ENCODE data around the gene RNF227.

The RNF227 gene

GRCh38 chr17:7929158-7930023 lies 13.3 kb upstream of the RNF227 start, which contains the start of gene KCNAB3:
Gene KCNAB3, minus strand, starts transcription at chr17:7929856. Its CDS starts 421 bp downstream, at chr17:7929435.
- DNase-seq: no peak

- no peak for DNase-seq
These were observed 11.5 kb upstream of the RNF227 start for GRCh38 chr17:7927596-7927995.

- DNase-seq: no peak
These were observed 6.9 kb upstream of the RNF227 start for GRCh38 chr17:7922845-7923628.

GRCh38 chr17:7922269-7922844 lies 6.3 kb upstream of the RNF227 start:
- DNase-seq: no peak

GRCh38 chr17:7916808-7917207 lies 719 bp upstream of the RNF227 start:
- no peak for DNase-seq

- DNase-seq: no peak
These were observed 245 bp upstream of the RNF227 start for GRCh38 chr17:7916385-7916682.

- no peak for DNase-seq
These were observed 894 bp downstream of the RNF227 start for GRCh38 chr17:7915179-7915610.

GRCh38 chr17:7912927-7913524 lies 3.1 kb downstream of the RNF227 start:
- peak; percentile 72 for DNase-seq

GRCh38 chr17:7911116-7911515 lies 5.0 kb downstream of the RNF227 start:
- DNase-seq: no peak

- DNase-seq: no peak
These were observed 5.4 kb downstream of the RNF227 start for GRCh38 chr17:7910711-7911110.

GRCh38 chr17:7910281-7910680 lies 5.8 kb downstream of the RNF227 start:
- no peak for DNase-seq

GRCh38 chr17:7909089-7909488 lies 7.0 kb downstream of the RNF227 start:
- no peak for DNase-seq

GRCh38 chr17:7903154-7904103 lies 12.7 kb downstream of the RNF227 start:
- DNase-seq: no peak

- peak; percentile 43 for DNase-seq
These were observed 18.3 kb downstream of the RNF227 start for GRCh38 chr17:7897773-7898172.

GRCh38 chr17:7897090-7897489 lies 19.0 kb downstream of the RNF227 start:
- no peak for DNase-seq

- no peak for DNase-seq
These were observed 21.2 kb downstream of the RNF227 start for GRCh38 chr17:7894866-7895265.

- DNase-seq: no peak
These were observed 21.9 kb downstream of the RNF227 start for GRCh38 chr17:7894226-7894625.

GRCh38 chr17:7893187-7893880 lies 22.8 kb downstream of the RNF227 start:
- no peak for DNase-seq

GRCh38 chr17:7889166-7889955 lies 26.7 kb downstream of the RNF227 start:
- peak; percentile 92 for DNase-seq

- DNase-seq: peak; percentile 54
These were observed 27.7 kb downstream of the RNF227 start, which contains the start of gene CHD3 for GRCh38 chr17:7888184-7888920. Gene CHD3, plus strand, starts transcription at chr17:7888789. Its CDS starts 212 bp downstream, at chr17:7889001.

Measured in NCI-H1694 treated with DMSO at 0.1 percent for 48 hours (cell line).